ENCODE results near the gene MLST8. TPM values are rescaled to one million over a fixed set of nuclear protein-coding genes. Genes with fewer than 3 reads are reported as not detected.
A peak's percentile ranks its signal among the peaks of the same experiment; 100 is the strongest.

Gene MLST8
- total and polyA plus RNA-seq, 12 donors: 19.3 to 43.1 (median 24.7) TPM

DNA sequence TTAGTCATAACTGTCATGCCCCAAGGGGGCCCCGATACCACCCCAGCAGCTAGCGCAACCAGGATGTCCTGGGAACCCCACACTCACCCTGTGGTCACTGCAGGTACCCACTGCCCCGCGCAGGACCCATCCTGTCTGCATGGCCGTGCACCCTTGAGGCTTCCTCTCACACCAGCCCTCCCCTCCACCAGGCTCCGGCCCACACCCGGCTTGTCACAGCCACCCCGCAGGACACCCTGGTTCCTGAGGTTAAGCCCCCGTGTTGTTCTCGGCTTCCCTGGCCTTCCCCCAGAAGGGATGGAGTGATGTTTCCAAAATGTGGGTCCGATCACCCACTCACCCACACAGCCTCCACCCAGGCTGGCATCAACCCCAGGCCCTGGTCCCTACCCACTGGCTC is 38.5 kb downstream of the MLST8 start:
- TF ChIP-seq, protein P1, sequence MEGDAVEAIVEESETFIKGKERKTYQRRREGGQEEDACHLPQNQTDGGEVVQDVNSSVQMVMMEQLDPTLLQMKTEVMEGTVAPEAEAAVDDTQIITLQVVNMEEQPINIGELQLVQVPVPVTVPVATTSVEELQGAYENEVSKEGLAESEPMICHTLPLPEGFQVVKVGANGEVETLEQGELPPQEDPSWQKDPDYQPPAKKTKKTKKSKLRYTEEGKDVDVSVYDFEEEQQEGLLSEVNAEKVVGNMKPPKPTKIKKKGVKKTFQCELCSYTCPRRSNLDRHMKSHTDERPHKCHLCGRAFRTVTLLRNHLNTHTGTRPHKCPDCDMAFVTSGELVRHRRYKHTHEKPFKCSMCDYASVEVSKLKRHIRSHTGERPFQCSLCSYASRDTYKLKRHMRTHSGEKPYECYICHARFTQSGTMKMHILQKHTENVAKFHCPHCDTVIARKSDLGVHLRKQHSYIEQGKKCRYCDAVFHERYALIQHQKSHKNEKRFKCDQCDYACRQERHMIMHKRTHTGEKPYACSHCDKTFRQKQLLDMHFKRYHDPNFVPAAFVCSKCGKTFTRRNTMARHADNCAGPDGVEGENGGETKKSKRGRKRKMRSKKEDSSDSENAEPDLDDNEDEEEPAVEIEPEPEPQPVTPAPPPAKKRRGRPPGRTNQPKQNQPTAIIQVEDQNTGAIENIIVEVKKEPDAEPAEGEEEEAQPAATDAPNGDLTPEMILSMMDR (IDR thresholded peaks at IDR 0.05): no peak
- no peaks in the 10 kb centered on the region for H3K27me3 ChIP-seq
- H3K9me3 ChIP-seq: no peaks in the 10 kb centered on the region
- no peak overlapping the region for H3K4me3 ChIP-seq
- H3K27ac ChIP-seq: no peak overlapping the region
- no peak for ATAC-seq
- H3K36me3 ChIP-seq: peaks cover 0 to 93% (median 53%) of the 10 kb centered on the region in 9 donors
- no peak for DNase-seq
- intact Hi-C loops (cut with DNase I): no loop called here
- WGBS, 2 donors: 93 to 97% methylated on average over 11 of the region's 11 CpGs
- peaks cover 0 to 8% (median 0%) of the 10 kb centered on the region in 9 donors for H3K4me1 ChIP-seq

DNA sequence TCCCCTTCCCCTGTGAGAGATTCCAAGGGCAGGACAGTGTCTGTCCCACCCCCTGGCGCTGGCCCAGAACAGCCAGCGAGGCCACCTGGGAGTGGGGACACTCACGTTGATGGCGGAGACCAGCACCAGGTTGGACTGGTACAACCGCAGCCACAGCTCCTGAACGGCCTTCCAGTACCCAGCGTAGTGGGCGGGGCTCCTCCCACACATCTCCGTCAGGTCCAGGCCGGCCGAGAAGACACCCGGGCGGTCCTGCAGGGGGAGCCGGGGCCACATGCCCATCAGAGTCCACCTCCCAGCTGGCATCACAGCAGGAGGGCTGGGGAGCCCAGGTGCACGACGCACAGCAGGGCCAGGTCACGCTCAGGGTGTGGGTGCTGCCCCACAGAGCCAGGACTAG is 39.0 kb downstream of the MLST8 start:
- no peak overlapping the region for H3K27ac ChIP-seq
- intact Hi-C loops (cut with DNase I): no loop called here
- H3K4me3 ChIP-seq: no peak overlapping the region
- ATAC-seq (peak in 3 of 8 donors; percentile 10 to 22 (median 11)), DNase-seq (no peak)
- peaks cover 0 to 8% (median 0%) of the 10 kb centered on the region in 9 donors for H3K4me1 ChIP-seq
- peaks cover 0 to 95% (median 53%) of the 10 kb centered on the region in 9 donors for H3K36me3 ChIP-seq
- 76 to 78% methylated on average over 17 of the region's 17 CpGs for WGBS, 2 donors
- no peaks in the 10 kb centered on the region for H3K27me3 ChIP-seq
- TF ChIP-seq, protein P1 (IDR thresholded peaks at IDR 0.05): no peak
- no peaks in the 10 kb centered on the region for H3K9me3 ChIP-seq

DNA sequence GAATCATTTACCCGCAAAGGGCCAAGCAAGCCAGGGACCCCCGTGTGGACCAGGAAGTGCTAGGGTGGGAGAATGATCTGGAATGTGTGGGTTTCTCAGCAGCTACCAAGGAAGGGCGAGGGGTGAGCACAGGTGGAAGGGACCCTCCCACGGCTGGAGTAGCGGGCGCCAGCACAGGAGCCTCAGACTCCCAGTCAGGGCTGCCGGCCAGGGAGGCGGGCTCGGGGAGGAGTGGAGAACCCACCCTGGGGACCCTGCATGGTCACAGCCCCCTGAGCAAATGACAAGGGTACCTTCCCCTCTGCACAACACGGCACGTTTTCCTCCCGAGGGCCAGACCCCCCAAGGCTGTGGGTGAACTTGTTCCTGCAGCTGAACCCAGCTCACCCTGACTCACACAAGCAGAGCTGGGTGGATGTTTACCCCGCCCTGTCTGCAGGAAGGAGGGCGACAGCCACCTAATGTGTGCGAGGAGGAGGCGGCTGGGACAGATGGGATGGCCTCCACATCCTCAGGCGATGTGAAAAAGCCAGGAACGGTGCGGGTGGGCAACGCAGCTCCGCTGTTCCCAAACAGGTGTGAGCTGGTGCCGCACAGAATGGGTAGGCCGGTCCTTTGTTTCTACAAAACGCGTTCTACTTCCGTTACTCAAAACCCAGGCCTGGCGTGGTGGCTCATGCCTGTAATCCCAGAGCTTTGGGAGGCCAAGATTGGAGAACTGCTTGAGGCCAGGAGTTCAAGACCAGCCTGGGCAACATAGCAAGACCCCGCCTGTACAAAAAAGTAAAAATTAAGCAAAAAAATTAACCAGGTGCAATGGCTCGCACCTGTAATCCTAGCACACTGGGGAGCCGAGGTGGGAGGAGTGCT is 39.9 kb downstream of the MLST8 start:
- ATAC-seq (no peak), DNase-seq (no peak)
- peaks cover 0 to 90% (median 53%) of the 10 kb centered on the region in 9 donors for H3K36me3 ChIP-seq

DNA sequence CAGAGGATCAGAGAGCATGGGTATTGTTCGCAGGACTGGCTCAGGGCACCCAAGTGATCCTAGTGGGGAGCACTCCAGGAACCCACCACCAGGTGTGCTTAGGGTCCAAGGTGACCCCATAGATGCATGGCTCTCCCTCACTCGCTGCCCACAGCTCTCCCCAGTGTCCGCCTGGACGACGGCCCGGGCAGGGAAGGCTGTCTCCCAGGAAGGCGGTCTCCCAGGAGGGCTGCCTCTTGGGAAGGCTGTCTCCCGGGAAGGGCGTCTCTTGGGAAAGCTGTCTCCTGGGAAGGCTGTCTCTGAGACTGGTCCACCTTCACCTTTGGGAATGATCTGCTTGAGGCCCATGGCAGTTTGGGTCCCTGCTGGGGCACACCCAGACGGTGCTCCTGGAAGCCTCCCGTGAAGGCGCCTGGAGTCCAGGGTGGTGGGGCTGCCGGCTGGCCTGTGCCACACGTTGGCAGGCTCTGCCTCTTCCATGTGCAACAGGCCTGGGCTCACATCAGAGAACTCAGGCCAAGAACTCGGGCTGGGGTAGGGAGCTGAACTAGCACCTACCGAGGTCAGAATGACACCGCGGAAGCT is 41.1 kb downstream of the MLST8 start:
- peaks cover 0 to 23% (median 12%) of the 10 kb centered on the region in 9 donors for H3K4me1 ChIP-seq
- intact Hi-C loops (cut with DNase I): no loop called here
- H3K36me3 ChIP-seq: peaks cover 0 to 77% (median 48%) of the 10 kb centered on the region in 9 donors
- DNase-seq: no peak
- no peak overlapping the region for H3K27ac ChIP-seq
- no peaks in the 10 kb centered on the region for H3K9me3 ChIP-seq
- H3K4me3 ChIP-seq: no peak overlapping the region
- peak in 1 of 8 donors; percentile 17 for ATAC-seq
- 83 to 84% methylated on average over 18 of the region's 18 CpGs for WGBS, 2 donors
- TF ChIP-seq, protein P1 (IDR thresholded peaks at IDR 0.05): no peak
- H3K27me3 ChIP-seq: no peaks in the 10 kb centered on the region

More for the DNA sequence above, 39.9 kb downstream of the MLST8 start:
- Histone ChIP-seq H3K27me3 (no peaks in the 10 kb centered on the region), H3K27ac (no peak overlapping the region), H3K9me3 (no peaks in the 10 kb centered on the region), H3K4me1 (peaks cover 0 to 16% (median 4%) of the 10 kb centered on the region in 9 donors), H3K4me3 (no peak overlapping the region)
- 93 to 94% methylated on average over 30 of the region's 30 CpGs for WGBS, 2 donors
- TF ChIP-seq, protein P1 (IDR thresholded peaks at IDR 0.05): no peak
- intact Hi-C loops (cut with DNase I): no loop called here
